Hepatocyte (in vitro differentiated cells): ENCODE results near the gene NEDD9. TPM values are rescaled to one million over a fixed set of nuclear protein-coding genes. Genes with fewer than 3 reads are reported as not detected.
A peak's percentile ranks its signal among the peaks of the same experiment; 100 is the strongest.

Experiments used
- DNase-seq: peaks from one replicate; pipeline ENCODE4 v3.0.0-alpha.2; 2016; ENCODE audit warnings: low spot score
- H2AFZ ChIP-seq: fragments of 200-600 bp; sonication (generic); 2 replicates; pipeline ENCODE4 v1.6.0; 2016; ENCODE audit warnings: antibody characterized with exemption, mild to moderate bottlenecking
- H3K27ac ChIP-seq: fragments of 200-600 bp; sonication (generic); 2 replicates; pipeline ENCODE4 v1.5.1; 2016; ENCODE audit warnings: mild to moderate bottlenecking
- H3K27me3 ChIP-seq: fragments of 200-600 bp; sonication (generic); 2 replicates; pipeline ENCODE4 v1.6.1; 2016
- H3K36me3 ChIP-seq: fragments of 200-600 bp; sonication (generic); replicated peaks from 2 replicates; pipeline ENCODE4 v1.5.1; 2016; ENCODE audit warnings: low read depth; ENCODE audit not compliant: insufficient read depth
- H3K4me1 ChIP-seq: fragments of 200-600 bp; sonication (generic); 2 replicates; pipeline ENCODE4 v1.5.1; 2016; ENCODE audit warnings: mild to moderate bottlenecking, moderate library complexity; ENCODE audit not compliant: insufficient read depth
- H3K4me2 ChIP-seq: fragments of 200-600 bp; sonication (generic); 2 replicates; pipeline ENCODE4 v1.6.0; 2016
- H3K4me3 ChIP-seq: fragments of 200-600 bp; sonication (generic); 2 replicates; pipeline ENCODE4 v1.5.1; 2016; ENCODE audit warnings: mild to moderate bottlenecking
- H3K79me2 ChIP-seq: fragments of 200-600 bp; sonication (generic); 2 replicates; pipeline ENCODE4 v1.6.0; 2017; ENCODE audit warnings: mild to moderate bottlenecking
- H3K9me2 ChIP-seq: fragments of 200-600 bp; sonication (generic); replicated peaks from 2 replicates; pipeline ENCODE4 v1.6.0; 2017; ENCODE audit warnings: mild to moderate bottlenecking; ENCODE audit not compliant: insufficient read depth
- H3K9me3 ChIP-seq: fragments of 200-600 bp; sonication (generic); 2 replicates; pipeline ENCODE4 v1.5.1; 2016; ENCODE audit warnings: low read depth, mild to moderate bottlenecking
- H4K20me1 ChIP-seq: fragments of 200-600 bp; sonication (generic); 2 replicates; pipeline ENCODE4 v1.6.0; 2016; ENCODE audit warnings: mild to moderate bottlenecking; ENCODE audit not compliant: insufficient read depth, poor library complexity, severe bottlenecking
- CTCF ChIP-seq: fragments of 200-600 bp; sonication (generic); IDR thresholded peaks from 2 replicates; pipeline ENCODE4 v1.5.1; 2016; ENCODE audit warnings: antibody characterized with exemption, mild to moderate bottlenecking; ENCODE audit not compliant: poor library complexity
- EZH2 ChIP-seq: fragments of 200-600 bp; sonication (generic); IDR thresholded peaks from 2 replicates; pipeline ENCODE4 v1.6.1; 2016; ENCODE audit warnings: antibody characterized with exemption, mild to moderate bottlenecking, borderline replicate concordance
- EZH2phosphoT487 ChIP-seq: fragments of 200-600 bp; sonication (generic); IDR thresholded peaks from one replicate; pipeline ENCODE4 v1.6.1; 2018; ENCODE audit warnings: antibody characterized with exemption, mild to moderate bottlenecking, low read depth, moderate library complexity; ENCODE audit not compliant: unreplicated experiment, severe bottlenecking
- WGBS: methylation state at CpG from one replicate; pipeline ENCODE4 v1.1.6; 2016; ENCODE audit warnings: low lambda C conversion rate; ENCODE audit errors: missing lambda C conversion rate; 5-methylcytosine and 5-hydroxymethylcytosine counted together
- polyA plus RNA-seq: library from polyadenylated mRNA; unstranded; fragments of >200 nt; fragmentation: Nextera tagmentation; extraction: Ambion mirVana; gene quantifications from 2 replicates; pipeline ENCODE4 v1.2.1, GENCODE V29; 2016
- total RNA-seq: library from RNA; depleted of rRNA; stranded (reverse); fragments of >200 nt; gene quantifications from 2 replicates; pipeline ENCODE4 v1.2.3, GENCODE V29; 2014

NEDD9 gene
- total and polyA plus RNA-seq, 2 experiments from 2014 or later, result 55.1 to 59.3 TPM

- Histone ChIP-seq H3K79me2 (peaks cover 86% of the 10 kb centered on the region), H3K4me2 (peak overlapping the region; percentile 56), H3K9me2 (no peaks in the 10 kb centered on the region), H3K27me3 (no peaks in the 10 kb centered on the region), H3K9me3 (no peaks in the 10 kb centered on the region), H4K20me1 (peaks cover 12% of the 10 kb centered on the region), H3K4me1 (peaks cover 39% of the 10 kb centered on the region), H3K4me3 (no peak overlapping the region), H3K36me3 (no peaks in the 10 kb centered on the region), H2AFZ (no peak overlapping the region), H3K27ac (peak overlapping the region; percentile 84)
- 71% methylated on average over 4 of the region's 4 CpGs for WGBS
- TF ChIP-seq EZH2 (no peak), EZH2phosphoT487 (no peak), CTCF (no peak)
- DNase-seq, result peak; percentile 44
Measured at GRCh38 chr6:11217360-11218101, 14.9 kb downstream of the NEDD9 start.

- DNase-seq, result no peak
- Histone ChIP-seq H3K4me1 (peaks cover 39% of the 10 kb centered on the region), H3K9me3 (no peaks in the 10 kb centered on the region), H3K79me2 (peaks cover 76% of the 10 kb centered on the region), H3K27ac (no peak overlapping the region), H3K9me2 (no peaks in the 10 kb centered on the region), H3K4me3 (no peak overlapping the region), H4K20me1 (peaks cover 4% of the 10 kb centered on the region), H3K36me3 (no peaks in the 10 kb centered on the region), H2AFZ (no peak overlapping the region), H3K27me3 (no peaks in the 10 kb centered on the region), H3K4me2 (no peak overlapping the region)
- WGBS, result 80% methylated on average over 7 of the region's 7 CpGs
- TF ChIP-seq EZH2phosphoT487 (no peak), CTCF (no peak), EZH2 (no peak)
Measured at GRCh38 chr6:11215773-11216172, 16.7 kb downstream of the NEDD9 start.

GRCh38 chr6:11214901-11215300, 17.6 kb downstream of the NEDD9 start:
- Histone ChIP-seq H3K36me3 (no peaks in the 10 kb centered on the region), H3K9me3 (no peaks in the 10 kb centered on the region), H3K4me1 (peaks cover 44% of the 10 kb centered on the region), H3K27me3 (no peaks in the 10 kb centered on the region), H4K20me1 (peaks cover 4% of the 10 kb centered on the region), H3K4me3 (no peak overlapping the region), H3K9me2 (no peaks in the 10 kb centered on the region), H3K27ac (no peak overlapping the region), H3K4me2 (no peak overlapping the region), H3K79me2 (peaks cover 67% of the 10 kb centered on the region), H2AFZ (no peak overlapping the region)
- TF ChIP-seq EZH2 (no peak), EZH2phosphoT487 (no peak), CTCF (no peak)
- DNase-seq, result no peak
- 95% methylated on average over 9 of the region's 9 CpGs for WGBS
